GM21367 (cell line): ENCODE results near the gene SAMD9.
"Not testable (repeated sequence)": the region's sequence is repeated elsewhere in the genome, so short reads cannot be mapped to it uniquely, and the experiment has no call there.

Experiments used
- ATAC-seq: cut with Tn5 transposase; IDR thresholded peaks from one replicate; pipeline ENCODE4 v1.9.1; 2021; ENCODE audit not compliant: unreplicated experiment

SAMD9 gene

DNA sequence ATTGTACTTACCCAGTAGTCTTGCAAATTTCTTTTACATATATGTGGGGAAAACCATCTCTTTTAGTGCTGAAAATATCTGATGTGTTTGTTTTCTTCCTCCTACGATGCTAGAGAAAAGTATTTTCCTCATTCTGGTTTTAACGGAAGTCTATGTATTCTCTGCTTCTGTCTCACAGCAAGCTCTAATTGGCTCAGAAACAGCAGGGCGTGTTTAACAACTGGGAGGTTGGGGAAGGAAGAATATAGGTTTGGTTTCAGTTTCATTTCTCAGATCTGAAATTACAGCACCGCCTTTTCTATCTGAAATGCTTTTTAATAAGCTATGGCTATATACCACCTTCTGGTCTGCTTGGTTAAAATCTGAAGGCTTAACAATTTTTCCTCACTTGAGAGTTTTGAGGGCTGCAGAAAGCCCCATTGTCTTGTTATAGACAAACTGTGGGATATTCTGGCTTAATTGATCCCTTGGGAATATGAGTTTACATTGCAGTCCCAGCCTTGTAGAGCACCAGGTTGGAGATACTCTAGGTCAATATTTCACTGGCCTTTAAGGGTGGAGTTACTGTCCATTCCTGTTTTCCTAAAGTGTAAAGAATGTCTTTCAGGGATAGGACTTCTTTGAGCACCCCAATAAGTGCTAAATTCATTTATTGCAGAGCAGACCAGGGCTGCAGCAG lies at the start of gene SAMD9:
Gene SAMD9 (minus strand): TSS at position 128 of the 679 bp plus-strand sequence. CDS start 11,882 bp downstream, outside the sequence.
- ATAC-seq: peak; percentile 99

DNA sequence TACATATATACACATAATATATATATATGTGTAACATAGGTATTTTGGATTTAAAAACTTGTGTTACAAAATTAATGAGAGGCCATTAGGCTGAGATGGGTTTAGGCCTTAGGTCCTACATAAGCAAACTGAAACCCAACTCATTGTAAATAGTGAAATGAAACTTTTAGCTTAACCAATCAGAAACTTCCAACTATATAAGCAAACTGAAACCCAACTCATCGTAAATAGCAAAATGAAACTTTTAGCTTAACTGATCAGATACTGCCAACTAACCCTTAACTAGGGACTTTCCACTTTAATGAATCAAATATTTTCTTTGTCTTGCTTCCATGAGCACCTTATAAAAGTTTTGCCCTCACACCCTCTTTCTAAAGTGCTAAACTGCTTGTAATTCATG lies 47.7 kb upstream of the SAMD9 start:
- peak; percentile 98 for ATAC-seq

DNA sequence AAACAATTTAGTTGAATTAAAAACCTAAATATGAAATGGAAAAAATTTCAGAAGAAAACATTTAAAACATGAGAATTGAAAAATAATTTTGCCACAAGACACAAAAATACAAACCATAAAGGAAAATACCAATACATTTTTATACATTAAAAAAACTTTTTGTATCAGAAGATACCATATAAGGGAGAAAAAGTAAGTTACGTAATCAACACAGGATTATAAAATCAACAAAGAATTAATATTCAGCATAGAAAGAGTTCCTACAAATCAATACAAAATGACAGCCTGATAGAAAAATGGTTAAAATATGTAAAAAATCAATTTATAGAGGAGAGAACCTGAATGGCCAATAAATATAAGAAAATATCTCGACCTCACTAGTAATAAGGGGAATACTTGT lies 47.0 kb upstream of the SAMD9 start:
- ATAC-seq: no peak

DNA sequence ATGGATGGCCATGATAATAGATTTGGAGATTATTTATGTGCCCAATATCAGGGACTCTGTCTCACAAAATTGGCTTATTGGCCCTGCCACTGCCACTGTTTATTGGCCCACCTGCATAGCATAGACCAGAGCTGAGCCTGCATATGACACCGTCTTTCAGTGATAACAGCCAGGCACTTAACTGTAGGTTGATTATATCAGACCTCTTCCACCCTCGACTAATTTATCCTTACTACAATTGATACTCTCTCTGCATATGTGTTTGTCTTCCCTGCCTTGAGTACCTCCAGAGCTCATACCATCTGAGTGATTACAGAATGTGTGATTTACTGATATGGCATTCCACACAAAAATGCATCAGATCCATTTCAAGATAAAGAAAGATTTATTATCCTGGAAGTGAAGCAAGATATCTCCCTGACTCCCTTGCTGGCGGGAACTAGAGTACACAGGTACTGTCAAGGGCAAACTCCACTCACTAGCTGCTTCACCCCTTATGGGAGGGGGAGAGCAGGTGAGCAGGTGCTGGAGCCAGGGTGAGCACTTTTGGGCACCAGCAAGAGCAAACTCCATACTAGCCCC lies 43.5 kb upstream of the SAMD9 start:
- ATAC-seq: no peak

DNA sequence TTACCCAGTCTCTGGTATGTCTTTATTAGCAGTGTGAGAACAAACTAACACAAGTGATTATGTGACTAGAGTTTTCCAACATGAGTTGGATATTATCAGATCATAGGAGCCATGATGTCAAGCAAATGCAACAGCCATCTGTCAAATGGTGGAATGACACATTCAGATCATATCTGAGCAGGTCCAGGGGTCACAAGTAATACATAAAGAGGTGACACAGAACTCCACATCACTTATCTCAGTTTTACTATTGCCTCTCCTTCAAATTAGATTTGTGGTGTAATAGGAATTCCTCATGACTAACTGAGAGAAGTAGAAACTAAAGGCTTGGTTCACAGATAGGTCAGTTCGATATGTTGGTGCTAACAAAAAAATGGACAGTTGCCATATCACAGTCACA lies 42.6 kb upstream of the SAMD9 start:
- no peak for ATAC-seq

DNA sequence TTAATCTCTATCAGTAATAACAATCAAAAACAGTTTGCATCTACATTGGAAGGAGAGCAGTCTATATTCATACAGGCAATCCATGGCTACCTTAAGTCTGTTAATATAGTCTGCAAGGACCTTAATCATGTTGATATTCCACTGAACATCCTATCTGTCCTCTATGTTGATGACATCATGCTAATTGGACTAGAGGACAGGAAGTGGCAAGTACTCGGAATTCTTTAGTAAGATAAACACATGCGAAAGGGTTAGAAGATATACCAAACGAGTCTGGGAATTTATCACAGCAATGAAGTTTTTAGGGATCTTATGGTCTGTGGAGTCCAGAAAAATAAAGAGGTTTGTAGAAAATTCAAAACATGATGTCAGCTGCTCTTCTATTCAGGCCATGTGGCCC lies 41.7 kb upstream of the SAMD9 start:
- ATAC-seq: no peak

DNA sequence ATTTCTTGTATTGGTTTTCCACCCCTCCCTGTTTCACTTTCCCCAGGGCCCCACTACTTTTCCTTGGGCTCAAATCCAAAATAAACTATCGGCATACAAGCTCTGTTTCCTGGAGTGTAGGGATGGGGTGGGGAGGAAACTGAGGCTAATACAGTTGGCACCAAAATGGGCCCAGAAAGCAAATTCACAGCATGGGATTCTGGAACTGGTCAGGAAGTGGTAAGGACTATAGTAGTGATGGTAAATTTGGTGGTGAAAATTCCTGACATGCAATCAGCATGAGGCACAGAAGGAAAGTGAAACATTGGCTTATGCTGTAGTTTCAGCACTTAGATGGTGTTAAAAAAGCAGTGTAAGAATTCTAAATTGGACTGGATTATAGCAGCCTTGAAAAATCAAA lies 39.1 kb upstream of the SAMD9 start:
- no peak for ATAC-seq

DNA sequence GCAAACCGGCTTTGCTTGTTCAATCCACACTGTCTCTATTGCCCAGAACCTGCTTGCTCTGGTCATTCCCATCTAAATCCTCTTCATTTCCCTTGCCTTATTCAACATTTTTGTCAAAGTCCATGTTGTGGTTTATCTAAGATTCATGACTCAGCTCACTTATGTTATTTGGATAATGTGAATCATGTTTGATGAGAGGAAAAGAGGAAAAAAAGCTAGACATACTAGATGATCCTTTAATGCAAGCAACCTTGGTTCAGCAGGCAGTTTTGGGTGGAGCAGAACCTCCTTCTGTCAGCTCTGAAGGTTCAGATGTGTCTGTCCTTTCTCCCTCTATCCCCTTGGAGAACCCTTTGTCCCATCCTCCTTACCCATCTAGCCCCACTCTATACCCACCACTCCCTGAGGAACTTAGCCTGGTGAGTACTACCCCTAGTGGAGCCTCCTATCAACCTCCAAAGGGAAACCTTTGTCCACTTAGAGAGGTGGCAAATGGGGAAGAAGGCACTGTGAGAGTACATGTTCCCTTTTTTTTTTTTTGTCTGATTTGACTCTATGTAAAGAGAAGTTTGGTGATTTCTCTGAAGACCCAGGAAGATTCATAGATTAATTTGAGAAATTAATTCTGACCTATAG lies 32.5 kb upstream of the SAMD9 start:
- ATAC-seq: no peak

DNA sequence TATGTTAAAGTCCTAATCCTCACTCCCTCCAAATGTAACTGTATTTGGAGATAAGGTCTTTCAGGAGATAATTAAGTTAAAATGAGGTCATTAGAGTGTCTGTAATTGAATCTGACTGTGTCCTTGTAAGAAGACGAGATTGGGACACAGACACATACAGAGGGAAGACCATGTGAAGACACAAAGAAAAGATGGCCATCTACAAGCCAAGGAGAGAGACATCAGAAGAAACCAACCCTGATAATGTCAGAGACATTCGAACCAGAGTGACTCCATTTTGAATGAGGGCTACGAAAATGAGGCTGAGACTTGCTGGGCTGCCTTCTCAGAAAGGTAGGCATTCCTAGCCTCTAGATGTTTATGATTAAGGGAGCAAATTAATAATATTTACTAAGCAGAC lies 30.9 kb upstream of the SAMD9 start:
- ATAC-seq: no peak

DNA sequence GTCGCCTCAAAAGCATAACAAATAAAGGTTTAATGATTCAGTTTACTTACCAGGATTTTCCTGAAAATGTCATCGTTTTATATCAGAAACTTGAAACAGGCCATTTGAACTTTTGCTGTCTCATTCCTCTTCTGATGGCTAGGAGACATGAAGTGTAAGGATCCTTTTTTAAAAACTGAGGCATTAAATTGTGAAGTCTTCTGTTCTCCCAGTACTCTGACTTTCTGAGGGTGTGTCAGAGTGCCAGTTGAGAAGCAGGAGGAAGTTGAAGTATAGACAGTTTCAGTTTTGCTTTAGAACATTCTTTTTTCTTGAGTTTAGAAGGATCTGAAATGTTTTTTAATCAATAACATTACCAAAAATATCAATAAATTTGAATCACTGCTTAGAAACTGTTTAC lies 30.4 kb upstream of the SAMD9 start, which contains the start of gene SAMD9L:
Gene SAMD9L (minus strand): TSS at position 242 of the 400 bp plus-strand sequence. CDS start 12,414 bp downstream, outside the sequence.
- ATAC-seq: peak; percentile 56

DNA sequence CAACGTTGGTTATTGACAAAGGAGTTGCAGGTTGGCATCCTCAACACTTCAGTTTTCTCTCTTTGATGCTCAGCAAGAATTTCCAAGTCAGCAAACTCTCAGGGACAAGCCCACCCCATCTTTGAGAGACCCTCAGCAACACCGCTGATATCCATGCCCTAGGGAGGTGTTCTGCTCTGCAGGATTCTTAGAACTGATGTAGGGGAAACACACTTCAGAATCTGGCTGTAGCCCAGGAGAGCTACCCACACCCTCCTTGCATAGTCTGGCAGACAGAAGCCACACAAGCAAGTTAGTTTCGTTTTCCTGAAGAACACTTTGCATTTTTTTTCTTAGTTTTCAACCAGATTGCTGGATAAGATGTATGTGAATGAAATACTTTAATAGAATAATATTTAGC lies 29.6 kb upstream of the SAMD9 start:
- ATAC-seq: peak; percentile 87

DNA sequence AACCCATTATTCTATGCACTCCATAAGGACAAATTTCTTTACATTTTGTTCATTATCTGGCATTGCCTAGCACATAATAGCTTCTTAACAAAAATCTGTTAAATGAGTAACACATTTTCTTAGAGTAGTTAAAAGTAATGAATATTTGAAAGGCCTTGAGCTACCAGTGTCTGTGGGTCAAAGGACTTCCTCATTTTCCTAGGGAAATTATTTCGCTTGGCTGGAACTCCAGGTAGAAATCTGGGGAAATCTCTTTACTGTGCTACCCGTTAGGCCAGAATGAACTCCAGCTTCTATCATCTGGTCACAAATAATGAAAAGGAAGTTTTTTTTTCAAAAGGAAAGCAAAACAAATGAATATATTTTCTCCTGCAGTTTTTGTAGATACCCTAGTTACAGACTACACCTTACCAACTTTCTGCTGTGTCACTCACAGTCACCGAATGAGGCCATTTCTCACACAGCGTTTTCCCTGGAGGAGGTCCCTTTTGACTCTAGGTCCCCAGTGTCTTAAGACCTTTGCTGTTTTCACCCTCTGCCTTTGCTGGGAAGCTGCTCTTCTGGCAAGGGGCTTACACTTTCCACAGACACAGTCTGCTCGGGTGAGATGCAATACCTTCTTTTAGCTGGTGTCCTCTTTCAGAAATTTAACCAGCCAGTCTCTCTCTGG lies 28.8 kb upstream of the SAMD9 start:
- ATAC-seq: peak; percentile 37

DNA sequence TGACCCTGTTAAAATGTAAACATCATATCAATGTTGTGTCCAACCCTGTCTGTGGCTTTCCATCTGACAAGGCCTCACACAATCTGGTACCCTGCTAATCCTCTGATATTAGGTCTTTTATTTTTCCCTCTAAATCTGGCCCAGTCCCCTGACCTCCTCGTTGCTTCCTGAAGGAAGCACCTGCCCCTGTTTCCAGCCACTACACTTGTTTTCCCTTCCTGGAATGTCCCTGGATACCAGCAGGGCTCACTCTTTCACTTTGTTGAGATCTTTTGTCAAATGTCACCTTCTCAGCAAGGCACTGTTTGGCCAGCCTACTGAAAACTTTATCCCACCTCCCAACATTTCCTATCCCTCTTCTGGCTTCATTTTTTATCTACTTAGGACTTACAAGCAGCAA lies 28.3 kb upstream of the SAMD9 start:
- no peak for ATAC-seq

DNA sequence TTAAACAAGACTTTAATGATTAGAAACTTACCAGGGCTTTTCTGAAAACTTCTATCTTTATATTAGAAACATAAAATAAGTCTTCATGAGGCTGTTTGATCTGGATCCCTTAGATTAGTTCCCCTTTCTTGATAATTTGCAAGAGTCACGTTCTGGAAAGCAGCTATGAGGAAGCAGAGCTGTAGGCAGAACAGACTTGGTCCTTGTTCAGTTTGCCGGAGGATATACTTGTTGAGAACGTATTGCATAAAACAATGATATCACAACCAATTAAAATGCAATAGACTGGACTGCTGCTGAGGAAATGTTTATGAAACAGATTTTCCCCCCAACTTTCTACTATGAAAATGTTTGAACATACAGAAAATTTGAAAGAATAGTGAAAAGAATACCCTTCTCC lies 27.6 kb upstream of the SAMD9 start:
- ATAC-seq: no peak

DNA sequence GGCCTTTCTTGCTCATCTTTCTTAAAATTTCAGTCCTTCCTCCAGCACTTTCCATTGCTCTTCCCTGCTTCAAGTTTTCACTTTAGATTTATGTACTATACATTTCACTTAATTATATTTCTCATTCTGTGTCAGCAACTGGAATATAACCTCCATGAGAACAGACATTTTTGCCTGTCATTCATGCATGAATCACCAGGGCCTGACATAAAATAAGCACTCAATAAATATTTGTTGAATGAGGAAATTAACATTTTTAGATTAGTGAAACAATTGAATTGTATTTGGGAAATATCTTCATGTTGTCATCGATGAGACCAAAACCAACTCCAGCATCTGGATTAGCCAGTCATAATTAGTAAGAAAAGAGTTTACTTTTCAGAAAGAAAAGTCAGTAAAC lies 24.3 kb upstream of the SAMD9 start:
- ATAC-seq: no peak

DNA sequence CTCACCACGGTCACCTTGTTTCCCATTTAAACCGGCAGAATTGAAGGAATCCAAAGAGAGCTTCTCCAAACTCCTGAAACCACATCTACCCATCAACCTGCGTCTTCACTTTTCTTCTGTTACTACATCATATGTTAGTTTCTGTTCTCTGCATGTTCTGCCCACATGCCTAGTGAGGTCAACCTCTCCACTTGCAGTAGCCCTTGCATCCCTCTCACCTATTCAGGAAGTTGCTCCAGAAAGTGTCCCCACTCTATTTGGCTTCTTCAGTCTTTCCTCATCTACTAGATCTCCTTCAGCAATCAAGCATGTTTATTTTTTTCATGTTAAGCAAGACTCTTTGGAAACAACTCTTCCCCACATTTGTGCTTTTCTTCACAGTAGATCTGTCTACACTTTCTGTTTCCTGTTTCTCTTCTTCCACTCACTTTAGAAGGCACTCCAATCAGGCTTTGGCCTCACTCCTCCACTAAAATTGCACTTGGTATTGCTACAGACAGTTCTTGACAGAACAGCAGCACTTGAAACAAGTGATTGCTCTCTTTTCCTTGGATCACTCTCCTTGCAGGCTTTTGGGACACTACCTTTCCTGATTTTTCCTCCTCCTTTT lies 22.9 kb upstream of the SAMD9 start:
- ATAC-seq: no peak

DNA sequence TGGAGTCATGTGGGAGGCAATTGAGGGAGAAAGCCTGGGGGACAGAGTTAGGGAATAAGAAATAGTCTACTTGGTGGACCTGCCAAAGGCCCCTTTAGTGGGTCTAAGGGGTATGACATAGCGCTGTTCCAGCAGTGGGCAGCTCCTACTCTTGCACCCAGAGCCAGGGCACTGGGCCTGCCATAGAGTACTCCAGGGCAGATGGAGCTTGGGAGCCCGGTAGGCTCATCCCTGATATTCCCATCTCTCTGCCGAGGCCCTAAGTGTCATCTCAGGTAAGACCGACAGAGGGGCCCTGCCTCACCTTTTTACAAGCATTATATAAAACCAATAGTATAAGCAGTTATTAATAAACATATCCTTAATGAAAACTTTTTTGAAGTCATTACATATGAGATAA lies 20.8 kb upstream of the SAMD9 start:
- no peak for ATAC-seq

DNA sequence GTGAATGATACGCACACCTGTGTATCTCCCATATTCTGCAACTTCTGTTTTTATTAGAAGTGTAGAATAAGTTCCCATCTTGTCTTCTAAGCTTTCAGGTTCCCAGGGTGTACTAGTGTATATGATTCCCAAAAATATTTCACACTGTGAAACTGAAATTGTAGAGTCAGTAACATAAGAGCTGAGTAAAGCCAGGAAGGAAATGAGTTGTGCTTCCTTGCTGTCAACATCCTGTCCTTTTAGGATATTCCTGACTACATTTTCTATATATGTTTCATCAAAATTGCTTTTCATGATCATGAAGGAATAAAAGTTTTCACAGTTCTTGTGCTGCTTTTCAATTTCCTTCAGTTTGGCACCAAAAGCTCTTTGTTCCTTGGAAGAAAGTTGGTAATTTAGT lies 15.2 kb upstream of the SAMD9 start:
- ATAC-seq: no peak

DNA sequence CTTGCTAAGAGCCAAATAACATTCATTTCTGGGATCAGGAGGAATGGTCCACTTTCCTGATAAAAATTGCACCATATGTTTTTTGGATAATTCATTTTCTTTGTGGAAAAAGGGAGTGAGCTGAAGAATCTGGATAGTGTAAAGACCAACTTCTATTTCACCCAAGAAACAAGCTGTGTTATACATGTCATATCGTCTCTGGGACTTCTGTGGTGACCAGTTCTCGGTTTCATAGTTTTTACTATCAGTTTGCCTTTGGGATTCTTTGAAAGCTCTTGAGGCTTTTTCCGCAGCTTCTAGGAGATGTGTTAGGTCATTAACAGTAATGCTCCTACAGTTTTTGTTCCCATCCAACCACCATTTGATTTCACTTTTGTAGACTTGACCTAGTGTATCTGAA lies 14.4 kb upstream of the SAMD9 start:
- no peak for ATAC-seq

DNA sequence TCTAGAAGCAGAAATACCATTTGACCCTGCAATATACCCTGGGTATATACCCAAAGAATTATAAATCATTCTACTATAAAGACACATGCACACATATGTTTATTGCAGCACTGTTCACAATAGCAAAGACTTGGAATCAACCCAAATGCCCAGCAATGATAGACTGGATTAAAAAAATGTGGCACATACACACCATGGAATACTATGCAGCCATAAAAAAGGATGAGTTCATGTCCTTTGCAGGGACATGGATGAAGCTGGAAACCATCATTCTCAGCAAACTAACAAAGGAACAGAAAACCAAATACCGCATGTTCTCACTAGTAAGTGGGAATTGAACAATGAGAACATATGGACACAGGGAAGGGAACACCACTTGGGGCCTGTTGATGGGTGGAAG lies 9.2 kb upstream of the SAMD9 start:
- ATAC-seq: not testable (repeated sequence)

DNA sequence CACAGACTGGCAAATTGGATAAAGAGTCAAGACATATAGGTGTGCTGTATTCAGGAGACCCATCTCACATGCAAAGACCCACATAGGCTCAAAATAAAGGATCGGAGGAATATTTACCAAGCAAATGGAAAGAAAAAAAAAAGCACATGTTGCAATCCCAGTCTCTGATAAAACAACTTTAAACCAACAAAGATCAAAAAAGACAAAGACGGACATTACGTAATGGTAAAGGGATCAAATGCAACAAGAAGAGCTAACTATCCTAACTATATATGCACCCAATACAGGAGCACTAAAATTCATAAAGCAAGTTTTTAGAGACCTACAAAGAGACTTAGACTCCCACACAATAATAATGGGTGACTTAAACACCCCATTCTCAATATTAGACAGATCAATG lies 5.8 kb upstream of the SAMD9 start:
- not testable (repeated sequence) for ATAC-seq
